ENCODE results near the gene WDR64. TPM values are rescaled to one million over a fixed set of nuclear protein-coding genes. Genes with fewer than 3 reads are reported as not detected.
A peak's percentile ranks its signal among the peaks of the same experiment; 100 is the strongest.

WDR64 gene
- total and polyA plus RNA-seq, 2 experiments from 2014 or later, result 0.07 TPM; not detected in 1

GRCh38 chr1:241808265-241808664 is 156.2 kb downstream of the WDR64 start:
- no peaks in the 10 kb centered on the region for H3K9me3 ChIP-seq (ENCODE audit: low read depth)
- H3K27ac ChIP-seq, result peak overlapping the region; percentile 34
- H2AFZ ChIP-seq, result no peak overlapping the region
- no peaks in the 10 kb centered on the region for H3K4me1 ChIP-seq (ENCODE audit: insufficient read depth)
- H3K4me2 ChIP-seq, result no peak overlapping the region
- 44% methylated on average over 2 of the region's 2 CpGs for WGBS (ENCODE audit: low lambda C conversion rate, missing lambda C conversion rate)
- H3K27me3 ChIP-seq, result no peaks in the 10 kb centered on the region
- H4K20me1 ChIP-seq (ENCODE audit: insufficient read depth, poor library complexity, severe bottlenecking), result no peaks in the 10 kb centered on the region
- H3K4me3 ChIP-seq, result no peak overlapping the region
- TF ChIP-seq CTCF (IDR thresholded peaks at IDR 0.05; ENCODE audit: poor library complexity) (no peak), EZH2 (IDR thresholded peaks at IDR 0.05; ENCODE audit: borderline replicate concordance) (no peak), EZH2phosphoT487 (IDR thresholded peaks at IDR 0.05; ENCODE audit: low read depth, severe bottlenecking, unreplicated experiment) (no peak)
- peak; percentile 6 for DNase-seq (ENCODE audit: low spot score)
- H3K9me2 ChIP-seq (replicated peaks; ENCODE audit: insufficient read depth), result no peaks in the 10 kb centered on the region
- no peaks in the 10 kb centered on the region for H3K36me3 ChIP-seq (replicated peaks; ENCODE audit: insufficient read depth, low read depth)
- H3K79me2 ChIP-seq, result no peaks in the 10 kb centered on the region

GRCh38 chr1:241810769-241811405 is 158.8 kb downstream of the WDR64 start:
- WGBS (ENCODE audit: low lambda C conversion rate, missing lambda C conversion rate), result 89% methylated on average over 8 of the region's 8 CpGs
- Histone ChIP-seq H3K27ac (no peak overlapping the region), H3K4me1 (ENCODE audit: insufficient read depth) (no peaks in the 10 kb centered on the region)

GRCh38 chr1:241813768-241814320 is 161.8 kb downstream of the WDR64 start:
- Histone ChIP-seq H3K4me3 (no peak overlapping the region), H2AFZ (no peak overlapping the region), H3K79me2 (no peaks in the 10 kb centered on the region), H3K4me2 (no peak overlapping the region), H3K27me3 (no peaks in the 10 kb centered on the region), H3K9me3 (ENCODE audit: low read depth) (no peaks in the 10 kb centered on the region), H4K20me1 (ENCODE audit: insufficient read depth, poor library complexity, severe bottlenecking) (no peaks in the 10 kb centered on the region), H3K4me1 (ENCODE audit: insufficient read depth) (no peaks in the 10 kb centered on the region), H3K9me2 (replicated peaks; ENCODE audit: insufficient read depth) (no peaks in the 10 kb centered on the region), H3K36me3 (replicated peaks; ENCODE audit: insufficient read depth, low read depth) (no peaks in the 10 kb centered on the region), H3K27ac (no peak overlapping the region)
- WGBS (ENCODE audit: low lambda C conversion rate, missing lambda C conversion rate), result 85% methylated on average over 8 of the region's 8 CpGs
- no peak for TF ChIP-seq CTCF (IDR thresholded peaks at IDR 0.05; ENCODE audit: poor library complexity)
- no peak for TF ChIP-seq EZH2phosphoT487 (IDR thresholded peaks at IDR 0.05; ENCODE audit: low read depth, severe bottlenecking, unreplicated experiment)
- no peak for TF ChIP-seq EZH2 (IDR thresholded peaks at IDR 0.05; ENCODE audit: borderline replicate concordance)
- no peak for DNase-seq (ENCODE audit: low spot score)

More at GRCh38 chr1:241810769-241811405, 158.8 kb downstream of the WDR64 start:
- no peaks in the 10 kb centered on the region for H4K20me1 ChIP-seq (ENCODE audit: insufficient read depth, poor library complexity, severe bottlenecking)
- no peak overlapping the region for H3K4me2 ChIP-seq
- H3K4me3 ChIP-seq, result no peak overlapping the region
- no peaks in the 10 kb centered on the region for H3K9me2 ChIP-seq (replicated peaks; ENCODE audit: insufficient read depth)
- no peaks in the 10 kb centered on the region for H3K79me2 ChIP-seq
- H3K27me3 ChIP-seq, result no peaks in the 10 kb centered on the region
- no peaks in the 10 kb centered on the region for H3K36me3 ChIP-seq (replicated peaks; ENCODE audit: insufficient read depth, low read depth)
- H2AFZ ChIP-seq, result no peak overlapping the region
- H3K9me3 ChIP-seq (ENCODE audit: low read depth), result no peaks in the 10 kb centered on the region
- TF ChIP-seq EZH2phosphoT487 (IDR thresholded peaks at IDR 0.05; ENCODE audit: low read depth, severe bottlenecking, unreplicated experiment), result no peak
- no peak for TF ChIP-seq EZH2 (IDR thresholded peaks at IDR 0.05; ENCODE audit: borderline replicate concordance)
- no peak for TF ChIP-seq CTCF (IDR thresholded peaks at IDR 0.05; ENCODE audit: poor library complexity)
- DNase-seq (ENCODE audit: low spot score), result no peak

All from hepatocyte (in vitro differentiated cells).